ENCODE data around the gene THOC3.
"Not testable (repeated sequence)": the region's sequence is repeated elsewhere in the genome, so short reads cannot be mapped to it uniquely, and the experiment has no call there.

- TF ChIP-seq CTCF (IDR thresholded peaks at IDR 0.05; ENCODE audit: control extremely low read depth in 1 of 3, insufficient read depth in 1 of 3, low read depth in 1 of 3, low read length in 3 of 3); ATF3 (IDR thresholded peaks at IDR 0.05; ENCODE audit: insufficient read depth, low read depth, low read length); RFX5 (IDR thresholded peaks at IDR 0.05; ENCODE audit: borderline replicate concordance, low read depth, low read length); POLR2A (IDR thresholded peaks at IDR 0.05; ENCODE audit: control extremely low read depth in 1 of 2, low read depth in 2 of 2, low read length in 2 of 2); RXRA (IDR thresholded peaks at IDR 0.05; ENCODE audit: insufficient read depth, low read depth, low read length); GABPA (IDR thresholded peaks at IDR 0.05; ENCODE audit: borderline replicate concordance, insufficient read depth, low read length); TAF1 (IDR thresholded peaks at IDR 0.05; ENCODE audit: low read depth, low read length); NRF1 (IDR thresholded peaks at IDR 0.05; ENCODE audit: low read depth, low read length); HDAC6 (IDR thresholded peaks at IDR 0.05; ENCODE audit: low read depth, low read length); EP300 (IDR thresholded peaks at IDR 0.05; ENCODE audit: borderline replicate concordance in 1 of 2, low read depth in 2 of 2, low read length in 2 of 2): not testable (repeated sequence)
These were observed 15.3 kb downstream of the THOC3 start for GRCh38 chr5:175952810-175953209.
